PC-3 (cell line): ENCODE results near the gene SH3TC1. TPM values are rescaled to one million over a fixed set of nuclear protein-coding genes. Genes with fewer than 3 reads are reported as not detected.

Experiments used
- ATAC-seq: fragments of 200-7000 bp; cut with Tn5 transposase; 2 replicates; pipeline ENCODE4 v1.9.1; 2020; ENCODE audit warnings: mild to moderate bottlenecking, moderate library complexity
- BruUV-seq: library from RNA; stranded (reverse); fragments of 400-500 nt; replicated peaks from 2 replicates; lab custom pipeline; 2021; lab: Mats Ljungman, UMichigan
- CTCF ChIA-PET: fragments of 300-600 bp; sonication (Branson Sonifier 250); formaldehyde crosslinking; loops from one replicate; lab custom pipeline; 2022; ENCODE audit warnings: antibody characterized with exemption; lab: Charles Lee
- POLR2A ChIA-PET: fragments of 300-600 bp; sonication (Branson Sonifier 250); formaldehyde crosslinking; loops from one replicate; lab custom pipeline; 2022; ENCODE audit warnings: antibody characterized with exemption; ENCODE audit not compliant: unreplicated experiment; lab: Charles Lee
- DNase-seq: peaks from one replicate; pipeline ENCODE4 v3.0.0-alpha.2; 2015
- H2AFZ ChIP-seq: fragments of 300-600 bp; sonication (generic); 2 replicates; pipeline ENCODE4 v1.6.0; 2016; ENCODE audit warnings: antibody characterized with exemption, low read length
- H3F3A ChIP-seq: fragments of 300-600 bp; sonication (generic); one replicate; pipeline ENCODE4 v1.6.0; 2017; ENCODE audit warnings: antibody characterized with exemption, low read length, control low read depth, mild to moderate bottlenecking; ENCODE audit not compliant: unreplicated experiment
- H3K27ac ChIP-seq: fragments of 300-600 bp; sonication (generic); 2 replicates; pipeline ENCODE4 v1.5.1; 2016; ENCODE audit warnings: mild to moderate bottlenecking, low read length
- H3K27me3 ChIP-seq: fragments of 300-600 bp; sonication (generic); 2 replicates; pipeline ENCODE4 v1.6.1; 2016; ENCODE audit warnings: low read length, mixed read lengths
- H3K36me3 ChIP-seq: fragments of 300-600 bp; sonication (generic); 2 replicates; pipeline ENCODE4 v1.6.1; 2016; ENCODE audit warnings: low read depth, mixed run types, low read length, mixed read lengths
- H3K4me1 ChIP-seq: fragments of 300-600 bp; sonication (generic); 2 replicates; pipeline ENCODE4 v1.5.1; 2016; ENCODE audit warnings: low read length; ENCODE audit not compliant: insufficient read depth
- H3K4me2 ChIP-seq: fragments of 300-600 bp; sonication (generic); 2 replicates; pipeline ENCODE4 v1.6.0; 2016; ENCODE audit warnings: low read length
- H3K4me3 ChIP-seq: fragments of 300-600 bp; sonication (generic); 2 replicates; pipeline ENCODE4 v1.5.1; 2016; ENCODE audit warnings: mild to moderate bottlenecking, low read length, mixed read lengths
- H3K79me2 ChIP-seq: fragments of 300-600 bp; sonication (generic); 2 replicates; pipeline ENCODE4 v1.6.1; 2017; ENCODE audit warnings: low read length, mixed read lengths
- H3K9ac ChIP-seq: fragments of 300-600 bp; sonication (generic); 2 replicates; pipeline ENCODE4 v1.6.0; 2016; ENCODE audit warnings: mild to moderate bottlenecking, low read length
- H3K9me2 ChIP-seq: fragments of 300-600 bp; sonication (generic); replicated peaks from 2 replicates; pipeline ENCODE4 v1.6.1; 2016; ENCODE audit warnings: mixed run types, low read length, mixed read lengths
- H3K9me3 ChIP-seq: fragments of 300-600 bp; sonication (generic); 2 replicates; pipeline ENCODE4 v1.6.1; 2016; ENCODE audit warnings: low read length, mixed read lengths
- H4K20me1 ChIP-seq: fragments of 300-600 bp; sonication (generic); 2 replicates; pipeline ENCODE4 v1.6.1; 2016; ENCODE audit warnings: low read length, mixed read lengths
- EZH2 ChIP-seq: fragments of 300-600 bp; sonication (generic); IDR thresholded peaks from one replicate; pipeline ENCODE4 v1.6.1; 2017; ENCODE audit warnings: antibody characterized with exemption, mild to moderate bottlenecking, low read length; ENCODE audit not compliant: unreplicated experiment
- EZH2phosphoT487 ChIP-seq: fragments of 300-600 bp; sonication (generic); IDR thresholded peaks from 2 replicates; pipeline ENCODE4 v1.6.1; 2018; ENCODE audit warnings: mild to moderate bottlenecking, antibody characterized with exemption, low read length, borderline replicate concordance
- intact Hi-C: fragments of 100-400 bp; cut with micrococcal nuclease; formaldehyde crosslinking; loops from 2 replicates; pipeline ENCODE4 v1.9.0; 2023
- total RNA-seq: library from RNA; depleted of rRNA; stranded (reverse); fragments of >200 nt; gene quantifications from 2 replicates; pipeline ENCODE4 v1.2.3, GENCODE V29; 2014
- TF ChIP-seq, protein P1 (sequence below): fragments of 300-600 bp; sonication (generic); conservative IDR thresholded peaks from 2 replicates; pipeline ENCODE4 v1.5.1; 2017; ENCODE audit warnings: antibody characterized with exemption, low read depth, mild to moderate bottlenecking, low read length

SH3TC1 gene
- total RNA-seq, 1 experiment from 2014 or later = 23.1 TPM

- ATAC-seq (peak; percentile 18; the same call in 1 of the 2 replicates), DNase-seq (peak; percentile 72)
- CTCF ChIA-PET = interaction anchor here (1.3 kb wide), 1 partner anchor 8 kb away, joined by 7 read pairs; no protein-coding TSS in a partner anchor
- Histone ChIP-seq H3K9me3 (no peaks in the 10 kb centered on the region), H3K9ac (peak overlapping the region; percentile 43), H3K27ac (peak overlapping the region; percentile 89), H3K4me2 (peak overlapping the region; percentile 69), H3K9me2 (no peaks in the 10 kb centered on the region), H4K20me1 (no peaks in the 10 kb centered on the region), H2AFZ (peak overlapping the region; percentile 29; the same call in 1 of the 2 replicates), H3K4me1 (peaks cover 68% of the 10 kb centered on the region), H3F3A (no peaks in the 10 kb centered on the region), H3K79me2 (no peaks in the 10 kb centered on the region), H3K4me3 (no peak overlapping the region), H3K36me3 (no peaks in the 10 kb centered on the region), H3K27me3 (no peaks in the 10 kb centered on the region)
- TF ChIP-seq EZH2 (no peak), EZH2phosphoT487 (no peak)
- TF ChIP-seq, protein P1, sequence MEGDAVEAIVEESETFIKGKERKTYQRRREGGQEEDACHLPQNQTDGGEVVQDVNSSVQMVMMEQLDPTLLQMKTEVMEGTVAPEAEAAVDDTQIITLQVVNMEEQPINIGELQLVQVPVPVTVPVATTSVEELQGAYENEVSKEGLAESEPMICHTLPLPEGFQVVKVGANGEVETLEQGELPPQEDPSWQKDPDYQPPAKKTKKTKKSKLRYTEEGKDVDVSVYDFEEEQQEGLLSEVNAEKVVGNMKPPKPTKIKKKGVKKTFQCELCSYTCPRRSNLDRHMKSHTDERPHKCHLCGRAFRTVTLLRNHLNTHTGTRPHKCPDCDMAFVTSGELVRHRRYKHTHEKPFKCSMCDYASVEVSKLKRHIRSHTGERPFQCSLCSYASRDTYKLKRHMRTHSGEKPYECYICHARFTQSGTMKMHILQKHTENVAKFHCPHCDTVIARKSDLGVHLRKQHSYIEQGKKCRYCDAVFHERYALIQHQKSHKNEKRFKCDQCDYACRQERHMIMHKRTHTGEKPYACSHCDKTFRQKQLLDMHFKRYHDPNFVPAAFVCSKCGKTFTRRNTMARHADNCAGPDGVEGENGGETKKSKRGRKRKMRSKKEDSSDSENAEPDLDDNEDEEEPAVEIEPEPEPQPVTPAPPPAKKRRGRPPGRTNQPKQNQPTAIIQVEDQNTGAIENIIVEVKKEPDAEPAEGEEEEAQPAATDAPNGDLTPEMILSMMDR = no peak
- POLR2A ChIA-PET = no interaction called here
- no TSS peak for BruUV-seq
- intact Hi-C loops = no loop called here
Observed at GRCh38 chr4:8185295-8185694, 13.8 kb upstream of the SH3TC1 start.

- Histone ChIP-seq H3K4me2 (peak overlapping the region; percentile 69), H3K27ac (peak overlapping the region; percentile 89), H3K79me2 (no peaks in the 10 kb centered on the region), H2AFZ (no peak overlapping the region), H3F3A (no peaks in the 10 kb centered on the region), H3K4me1 (peaks cover 64% of the 10 kb centered on the region), H3K27me3 (no peaks in the 10 kb centered on the region), H3K9ac (peak overlapping the region; percentile 43), H3K36me3 (no peaks in the 10 kb centered on the region), H3K9me3 (no peaks in the 10 kb centered on the region), H3K4me3 (no peak overlapping the region), H4K20me1 (no peaks in the 10 kb centered on the region), H3K9me2 (no peaks in the 10 kb centered on the region)
- DNase-seq (no peak), ATAC-seq (no peak)
- TF ChIP-seq EZH2phosphoT487 = no peak
- TF ChIP-seq, protein P1 = no peak
- no peak for TF ChIP-seq EZH2
- intact Hi-C loops = no loop called here
- ChIA-PET POLR2A (no interaction called here), CTCF (interaction anchor here (1.3 kb wide), 1 partner anchor 9 kb away, joined by 7 read pairs; no protein-coding TSS in a partner anchor)
- BruUV-seq = no TSS peak
Observed at GRCh38 chr4:8185930-8186329, 13.2 kb upstream of the SH3TC1 start.

- ATAC-seq (peak; percentile 23; the same call in 1 of the 2 replicates), DNase-seq (peak; percentile 35)
- intact Hi-C loops = no loop called here
- Histone ChIP-seq H3K27ac (no peak overlapping the region), H3K27me3 (no peaks in the 10 kb centered on the region), H4K20me1 (no peaks in the 10 kb centered on the region), H3F3A (no peaks in the 10 kb centered on the region), H3K4me2 (no peak overlapping the region), H3K4me1 (peaks cover 56% of the 10 kb centered on the region), H3K9ac (no peak overlapping the region), H3K4me3 (no peak overlapping the region), H3K9me3 (no peaks in the 10 kb centered on the region), H3K36me3 (no peaks in the 10 kb centered on the region), H2AFZ (peak overlapping the region; percentile 53; the same call in 1 of the 2 replicates), H3K79me2 (no peaks in the 10 kb centered on the region), H3K9me2 (no peaks in the 10 kb centered on the region)
- ChIA-PET CTCF (no interaction called here), POLR2A (no interaction called here)
- no TSS peak for BruUV-seq
- TF ChIP-seq, protein P1 = 0 out of 2 replicates have a peak, but pooled peaks have one; percentile 9
- TF ChIP-seq EZH2 = no peak
Observed at GRCh38 chr4:8188085-8188484, 11.0 kb upstream of the SH3TC1 start.
